ENCODE data around the gene ZCCHC14. TPM values are rescaled to one million over a fixed set of nuclear protein-coding genes. Genes with fewer than 3 reads are reported as not detected.

Gene ZCCHC14
- total RNA-seq, 1 donor = 8.2 TPM

DNA sequence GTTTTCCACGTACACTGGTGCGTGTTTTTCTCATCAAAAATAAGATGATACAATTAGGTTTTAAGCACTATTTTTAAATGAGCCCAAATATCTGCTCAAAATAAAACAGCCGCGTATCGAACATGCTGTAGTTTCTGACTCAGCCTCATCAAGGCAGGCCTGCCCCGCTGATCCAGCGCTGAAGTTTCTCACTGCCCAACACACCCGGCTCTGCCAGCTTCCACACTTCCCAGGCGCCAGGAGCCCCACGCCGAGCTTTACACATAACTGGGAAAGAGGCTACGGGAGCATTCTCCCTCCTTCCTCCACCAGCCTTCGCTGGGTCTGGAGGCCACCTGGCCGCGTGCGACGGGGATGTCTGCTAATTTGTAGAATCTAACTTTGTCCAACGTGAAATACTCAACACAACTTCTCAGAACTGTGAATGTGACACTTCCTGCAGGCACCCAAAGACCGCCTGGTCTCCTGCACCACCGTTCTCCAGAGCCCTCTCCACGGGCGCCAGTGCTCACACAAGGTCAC is 58.6 kb downstream of the ZCCHC14 start:
- DNase-seq (ENCODE audit: low read depth) = no peak
- no peak for TF ChIP-seq CTCF (IDR thresholded peaks at IDR 0.05; ENCODE audit: insufficient read depth, low read depth, low read length)
- no peak overlapping the region for H3K4me3 ChIP-seq (ENCODE audit: low read depth, low read length)

DNA sequence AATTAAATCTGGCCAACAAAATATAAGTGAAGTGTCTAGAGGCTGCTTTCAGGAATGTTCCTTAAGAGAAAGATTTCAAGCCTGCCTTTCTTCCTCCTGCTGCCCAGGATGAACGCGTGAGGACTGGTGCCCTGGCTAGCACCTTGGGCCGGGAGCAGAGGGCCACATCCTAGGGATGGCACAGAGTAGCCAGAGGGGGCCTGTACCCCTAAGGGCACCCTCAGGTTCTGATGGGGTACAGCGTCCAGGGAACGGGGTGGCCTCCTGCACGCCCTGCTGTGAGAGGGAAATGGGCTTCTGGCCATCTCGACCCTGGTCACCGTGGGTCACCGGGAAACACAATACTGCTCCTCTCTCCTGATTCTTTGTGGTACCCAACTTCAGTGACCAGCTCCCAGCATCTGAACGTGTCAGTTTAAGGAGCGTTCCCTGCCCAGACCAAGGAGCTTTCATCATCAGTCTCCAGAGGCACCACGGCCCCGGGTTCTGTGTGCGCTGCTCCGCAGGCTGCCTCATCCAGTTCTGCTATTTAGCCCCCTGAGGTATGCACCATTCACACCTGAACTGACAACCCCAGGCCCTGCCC is 60.4 kb downstream of the ZCCHC14 start:
- no peak for DNase-seq (ENCODE audit: low read depth)
- TF ChIP-seq CTCF (IDR thresholded peaks at IDR 0.05; ENCODE audit: insufficient read depth, low read depth, low read length) = no peak
- H3K4me3 ChIP-seq (ENCODE audit: low read depth, low read length) = no peak overlapping the region

DNA sequence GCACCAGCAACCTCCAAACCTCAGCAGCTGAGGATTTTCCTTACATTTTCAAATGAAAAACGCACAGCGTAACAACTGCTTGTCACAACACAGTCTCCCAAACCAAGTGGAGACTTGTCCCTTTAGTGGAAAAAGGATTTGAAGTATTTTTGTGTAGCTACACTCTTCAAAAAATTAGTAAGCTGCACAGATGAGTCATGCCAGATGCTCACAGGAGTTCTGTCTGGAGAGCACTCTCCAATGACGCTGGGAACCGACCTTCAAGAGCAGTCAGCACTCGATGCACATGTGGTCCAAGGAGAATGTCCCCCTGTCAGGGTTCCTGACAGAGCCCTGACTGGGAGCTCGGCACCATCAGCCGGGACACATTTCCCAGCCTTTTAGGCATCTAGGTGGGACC is 60.9 kb downstream of the ZCCHC14 start:
- TF ChIP-seq CTCF (IDR thresholded peaks at IDR 0.05; ENCODE audit: insufficient read depth, low read depth, low read length) = no peak
- H3K4me3 ChIP-seq (ENCODE audit: low read depth, low read length) = no peak overlapping the region

GRCh38 chr16:87426423-87427215 is 66.2 kb downstream of the ZCCHC14 start:
- TF ChIP-seq CTCF (IDR thresholded peaks at IDR 0.05; ENCODE audit: insufficient read depth, low read depth, low read length) = no peak
- no peak overlapping the region for H3K4me3 ChIP-seq (ENCODE audit: low read depth, low read length)
- DNase-seq (ENCODE audit: low read depth) = no peak

More for the DNA sequence above, 60.9 kb downstream of the ZCCHC14 start:
- peak; percentile 90 for DNase-seq (ENCODE audit: low read depth)

- H3K4me3 ChIP-seq (ENCODE audit: low read depth, low read length) = no peak overlapping the region
- no peak for DNase-seq (ENCODE audit: low read depth)
- no peak for TF ChIP-seq CTCF (IDR thresholded peaks at IDR 0.05; ENCODE audit: insufficient read depth, low read depth, low read length)
These were observed 66.9 kb downstream of the ZCCHC14 start for GRCh38 chr16:87425941-87426340.

GRCh38 chr16:87424266-87424665 is 68.6 kb downstream of the ZCCHC14 start:
- TF ChIP-seq CTCF (IDR thresholded peaks at IDR 0.05; ENCODE audit: insufficient read depth, low read depth, low read length) = no peak
- no peak for DNase-seq (ENCODE audit: low read depth)
- no peak overlapping the region for H3K4me3 ChIP-seq (ENCODE audit: low read depth, low read length)

Measured in fibroblast of villous mesenchyme (primary cell).